Measurements from ENCODE around the gene NAT14.

NAT14 gene

GRCh38 chr19:55459950-55460657 is 24.9 kb upstream of the NAT14 start:
- H3K4me3 ChIP-seq (ENCODE audit: low read depth, low read length) = peak overlapping the region; percentile 97

DNA sequence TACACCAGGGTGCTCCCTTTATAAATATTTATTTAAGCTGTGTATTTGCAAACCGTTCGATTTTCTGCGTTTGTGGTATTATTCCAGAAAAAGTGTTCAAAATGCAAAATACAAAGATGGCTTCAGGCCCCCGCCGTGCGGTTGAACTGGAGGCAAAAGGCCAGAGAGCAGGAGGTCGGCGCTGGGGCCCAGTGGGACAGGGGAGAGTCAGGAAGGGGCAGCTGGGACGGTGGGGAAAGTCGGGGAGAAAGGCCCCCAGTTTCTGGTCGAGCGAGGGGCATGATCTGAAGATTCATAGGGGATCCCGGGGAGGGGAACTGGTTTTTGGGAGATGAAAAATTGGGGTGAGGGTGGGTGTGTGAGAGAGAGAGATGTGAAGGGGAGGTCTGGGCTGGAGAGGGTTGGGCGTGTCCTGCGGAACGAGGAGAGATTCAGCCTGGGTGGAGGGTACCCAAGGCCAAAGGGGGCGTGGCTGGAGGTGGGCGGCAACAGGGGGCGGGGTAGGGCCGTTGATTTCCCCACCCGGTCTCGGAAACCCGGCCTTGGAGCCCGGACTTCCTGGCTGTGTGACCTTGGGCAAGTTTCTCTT is 24.2 kb upstream of the NAT14 start:
- DNase-seq (ENCODE audit: low read depth) = peak; percentile 86
- peak; percentile 1 for TF ChIP-seq CTCF (conservative IDR thresholded peaks at IDR 0.05; ENCODE audit: low read depth, low read length)
- H3K4me3 ChIP-seq (ENCODE audit: low read depth, low read length) = peak overlapping the region; percentile 97

More at GRCh38 chr19:55459950-55460657, 24.9 kb upstream of the NAT14 start:
- DNase-seq (ENCODE audit: low read depth) = peak; percentile 53
- no peak for TF ChIP-seq CTCF (conservative IDR thresholded peaks at IDR 0.05; ENCODE audit: low read depth, low read length)

- peak; percentile 4 for TF ChIP-seq CTCF (conservative IDR thresholded peaks at IDR 0.05; ENCODE audit: low read depth, low read length)
- peak; percentile 100 for DNase-seq (ENCODE audit: low read depth)
- peak within 1 kb of the TSS; percentile 97 for H3K4me3 ChIP-seq (ENCODE audit: low read depth, low read length)
These were observed 23.6 kb upstream of the NAT14 start, which contains the start of gene ISOC2 for GRCh38 chr19:55461259-55461973. TSS of gene ISOC2 (minus strand) at chr19:55461642. CDS start at chr19:55456486, 5,156 bp downstream.

- peak overlapping the region; percentile 70 for H3K4me3 ChIP-seq (ENCODE audit: low read depth, low read length)
- TF ChIP-seq CTCF (conservative IDR thresholded peaks at IDR 0.05; ENCODE audit: low read depth, low read length) = no peak
- DNase-seq (ENCODE audit: low read depth) = peak; percentile 56
These were observed 22.9 kb upstream of the NAT14 start for GRCh38 chr19:55461974-55462626.

DNA sequence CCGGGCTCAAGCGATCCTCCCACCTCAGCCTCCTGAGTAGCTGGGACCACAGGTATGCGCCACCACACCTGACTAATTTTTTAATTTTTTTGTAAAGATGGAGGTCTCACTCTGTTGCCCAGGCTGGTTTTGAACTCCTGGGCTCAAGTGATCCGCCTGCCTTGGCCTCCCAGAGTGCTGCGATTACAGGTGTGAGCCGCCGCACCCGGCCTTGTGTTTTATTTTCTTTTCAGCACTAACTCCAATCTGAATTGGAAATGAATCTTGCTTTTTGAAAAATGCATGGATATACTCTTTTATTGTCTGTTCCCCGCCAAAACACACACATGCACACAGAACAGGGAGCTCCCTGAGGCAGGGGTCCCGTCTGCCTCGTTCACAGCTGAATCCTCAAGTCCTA is 22.3 kb upstream of the NAT14 start:
- TF ChIP-seq CTCF (conservative IDR thresholded peaks at IDR 0.05; ENCODE audit: low read depth, low read length) = no peak
- H3K4me3 ChIP-seq (ENCODE audit: low read depth, low read length) = no peak overlapping the region
- DNase-seq (ENCODE audit: low read depth) = no peak

DNA sequence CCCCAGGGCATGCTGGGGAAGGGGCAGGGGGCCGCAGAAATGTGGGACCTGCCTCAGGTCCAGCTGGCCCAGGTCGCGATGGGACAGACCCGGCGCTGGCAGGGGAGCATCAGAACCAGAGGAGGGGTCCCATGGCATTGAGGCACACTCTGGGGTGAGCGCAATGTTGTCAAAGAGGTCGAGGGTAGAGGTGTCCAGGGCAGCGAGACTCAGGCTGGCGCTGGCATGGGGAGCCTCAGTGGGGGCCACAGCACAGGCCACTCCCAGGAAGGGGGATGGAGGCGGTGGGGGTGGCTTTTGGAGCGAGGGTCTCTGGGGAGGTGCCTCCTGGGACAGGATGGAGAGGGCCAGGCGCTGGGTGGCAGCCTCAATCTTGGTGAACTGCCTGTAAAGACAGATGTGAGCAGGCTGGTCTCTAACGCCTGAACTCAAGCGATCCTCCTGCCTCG is 21.4 kb upstream of the NAT14 start:
- no peak for TF ChIP-seq CTCF (conservative IDR thresholded peaks at IDR 0.05; ENCODE audit: low read depth, low read length)
- H3K4me3 ChIP-seq (ENCODE audit: low read depth, low read length) = no peak overlapping the region
- no peak for DNase-seq (ENCODE audit: low read depth)
